Panc1 (cell line): ENCODE data around the gene USP50.

Experiments
- CTCF ChIP-seq: fragments of 450-650 bp; IDR thresholded peaks from 2 replicates; pipeline ENCODE4 v1.5.1; 2017; ENCODE audit warnings: mild to moderate bottlenecking
- SIN3A ChIP-seq: IDR thresholded peaks from 2 replicates; pipeline ENCODE4 v1.6.1; 2012; ENCODE audit warnings: low read depth, mild to moderate bottlenecking, low read length, moderate library complexity, borderline replicate concordance; ENCODE audit not compliant: insufficient read depth
- TCF7L2 ChIP-seq: IDR thresholded peaks from 2 replicates; pipeline ENCODE4 v1.6.1; 2011; ENCODE audit warnings: mild to moderate bottlenecking, low read depth, low read length, inconsistent platforms

DNA sequence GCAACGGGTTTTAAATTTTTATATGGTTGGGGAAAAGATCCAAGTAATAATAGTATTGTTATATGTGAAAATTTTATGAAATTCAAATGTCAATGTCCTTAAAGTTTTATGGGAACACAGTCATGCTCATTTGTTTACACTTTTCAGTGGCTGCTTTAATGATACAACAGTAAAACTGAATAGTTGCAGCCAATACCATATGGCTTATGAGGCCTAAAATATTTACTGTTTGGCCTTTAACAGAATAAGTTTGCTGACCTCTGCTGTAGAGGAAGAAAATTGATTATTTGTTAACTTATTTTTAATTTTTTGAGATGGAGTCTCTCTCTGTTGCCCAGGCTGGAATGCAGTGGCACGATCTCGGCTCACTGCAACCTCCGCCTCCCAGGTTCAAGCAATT, 44.7 kb downstream of the USP50 start:
- no peak for TF ChIP-seq CTCF
- no peak for TF ChIP-seq SIN3A
- no peak for TF ChIP-seq TCF7L2
